Gastroesophageal sphincter (tissue), 4 donors: ENCODE results near the gene ITPR2. TPM values are rescaled to one million over a fixed set of nuclear protein-coding genes. Genes with fewer than 3 reads are reported as not detected.

Source experiments
- ATAC-seq: fragments of 150-250 bp; one replicate; pipeline ENCODE4 v1.9.1; 2016; ENCODE audit warnings: mild to moderate bottlenecking, moderate library complexity
- H3K27ac ChIP-seq, 4 donors: fragments of 200-600 bp; sonication (generic) in 3 of 4; 1 replicate in 3 of 4; 2 replicates in 1 of 4; pipeline ENCODE4 v1.5.1; 2016 to 2019
- H3K27me3 ChIP-seq: fragments of 200-600 bp; sonication (generic); one replicate; pipeline ENCODE4 v1.5.1; 2019
- H3K36me3 ChIP-seq, 2 donors: fragments of 200-600 bp; sonication (generic); one replicate each; pipeline ENCODE4 v1.5.1; 2019; ENCODE audit warnings: control low read depth in 1 of 2
- H3K4me1 ChIP-seq, 3 donors: fragments of 200-600 bp; sonication (generic); 1 replicate in 2 of 3; 2 replicates in 1 of 3; pipeline ENCODE4 v1.5.1; 2016 to 2019; ENCODE audit warnings: control low read depth in 2 of 3
- H3K4me3 ChIP-seq, 2 donors: fragments of 200-600 bp; sonication (generic); one replicate each; pipeline ENCODE4 v1.5.1; 2019; ENCODE audit warnings: mild to moderate bottlenecking in 1 of 2, moderate library complexity in 1 of 2
- H3K9me3 ChIP-seq, 3 donors: fragments of 200-600 bp; sonication (generic); one replicate each; pipeline ENCODE4 v1.5.1; 2017 to 2019; ENCODE audit warnings: control low read depth in 2 of 3
- EP300 ChIP-seq: sonication (generic); formaldehyde crosslinking; IDR thresholded peaks from one replicate; pipeline ENCODE4 v1.6.1; 2017; ENCODE audit warnings: antibody characterized with exemption, mild to moderate bottlenecking
- POLR2A ChIP-seq, 2 donors: fragments of 450-650 bp; IDR thresholded peaks; one replicate each; pipeline ENCODE4 v1.6.1; 2017; ENCODE audit warnings: antibody characterized with exemption in 2 of 2, mild to moderate bottlenecking in 2 of 2, moderate library complexity in 1 of 2
- POLR2AphosphoS5 ChIP-seq: sonication (generic); formaldehyde crosslinking; IDR thresholded peaks from one replicate; pipeline ENCODE4 v1.6.1; 2017; ENCODE audit warnings: antibody characterized with exemption
- WGBS, 2 donors: methylation state at CpG; one replicate each; pipeline ENCODE4 v1.1.5; 2018; ENCODE audit warnings: low coverage in 1 of 2; 5-methylcytosine and 5-hydroxymethylcytosine counted together
- total RNA-seq, 4 donors: library from RNA; depleted of rRNA; stranded (reverse); fragments of >200 nt; gene quantifications; one replicate each; pipeline ENCODE4 v1.1.0, GENCODE V29; 2016
- TF ChIP-seq, protein P1 (sequence below), 4 experiments: fragments of 200-600 bp in 2 of 4; fragments of 450-650 bp in 2 of 4; sonication (generic) in 1 of 4; IDR thresholded peaks; one replicate each; pipeline ENCODE4 v1.5.1; 2017 to 2019; ENCODE audit warnings: antibody characterized with exemption in 4 of 4, mild to moderate bottlenecking in 2 of 4, moderate library complexity in 2 of 4

Gene ITPR2
- total RNA-seq, 4 donors from 2014 or later, result 30.8 to 63.0 (median 44.4) TPM

DNA sequence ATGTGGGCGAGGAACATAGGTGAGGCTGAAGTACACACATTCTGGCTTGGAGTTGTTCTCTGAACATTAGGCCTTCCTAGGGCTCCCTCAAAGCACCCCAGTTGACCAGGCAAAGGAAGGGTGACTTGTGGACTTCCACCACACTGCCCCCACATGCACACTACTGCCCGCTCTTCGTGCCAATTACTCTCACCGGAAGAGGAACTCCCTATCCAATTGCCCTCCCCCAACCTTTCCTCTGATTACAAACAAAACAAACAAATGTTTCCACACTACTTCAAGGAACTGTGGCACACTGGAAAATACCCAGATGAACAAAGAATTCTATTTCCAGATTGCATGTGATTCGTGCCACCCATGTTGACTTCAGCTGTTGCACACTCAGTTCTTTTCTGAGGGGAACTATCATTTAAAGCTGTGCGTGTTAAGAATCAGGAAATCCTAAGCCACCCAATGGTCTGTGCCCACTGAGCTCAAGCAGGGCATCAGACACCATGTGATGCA lies 498.3 kb downstream of the ITPR2 start:
- 81 to 83% methylated on average over 2 to 6 of the region's 6 CpGs for WGBS, 2 donors
- Histone ChIP-seq H3K27me3 (no peaks in the 10 kb centered on the region), H3K4me1 (no peaks in the 10 kb centered on the region), H3K4me3 (no peak overlapping the region), H3K9me3 (no peaks in the 10 kb centered on the region), H3K36me3 (peaks cover 0 to 18% of the 10 kb centered on the region in 2 donors), H3K27ac (no peak overlapping the region)
- no peak for TF ChIP-seq POLR2A (IDR thresholded peaks at IDR 0.05)
- TF ChIP-seq POLR2AphosphoS5, result no peak
- no peak for TF ChIP-seq EP300
- TF ChIP-seq, protein P1, sequence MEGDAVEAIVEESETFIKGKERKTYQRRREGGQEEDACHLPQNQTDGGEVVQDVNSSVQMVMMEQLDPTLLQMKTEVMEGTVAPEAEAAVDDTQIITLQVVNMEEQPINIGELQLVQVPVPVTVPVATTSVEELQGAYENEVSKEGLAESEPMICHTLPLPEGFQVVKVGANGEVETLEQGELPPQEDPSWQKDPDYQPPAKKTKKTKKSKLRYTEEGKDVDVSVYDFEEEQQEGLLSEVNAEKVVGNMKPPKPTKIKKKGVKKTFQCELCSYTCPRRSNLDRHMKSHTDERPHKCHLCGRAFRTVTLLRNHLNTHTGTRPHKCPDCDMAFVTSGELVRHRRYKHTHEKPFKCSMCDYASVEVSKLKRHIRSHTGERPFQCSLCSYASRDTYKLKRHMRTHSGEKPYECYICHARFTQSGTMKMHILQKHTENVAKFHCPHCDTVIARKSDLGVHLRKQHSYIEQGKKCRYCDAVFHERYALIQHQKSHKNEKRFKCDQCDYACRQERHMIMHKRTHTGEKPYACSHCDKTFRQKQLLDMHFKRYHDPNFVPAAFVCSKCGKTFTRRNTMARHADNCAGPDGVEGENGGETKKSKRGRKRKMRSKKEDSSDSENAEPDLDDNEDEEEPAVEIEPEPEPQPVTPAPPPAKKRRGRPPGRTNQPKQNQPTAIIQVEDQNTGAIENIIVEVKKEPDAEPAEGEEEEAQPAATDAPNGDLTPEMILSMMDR (IDR thresholded peaks at IDR 0.05), result no peak
- peak; percentile 80 for ATAC-seq

GRCh38 chr12:26331960-26332359 lies 501.0 kb downstream of the ITPR2 start:
- Histone ChIP-seq H3K27me3 (no peaks in the 10 kb centered on the region), H3K4me1 (no peaks in the 10 kb centered on the region), H3K9me3 (no peaks in the 10 kb centered on the region), H3K27ac (no peak overlapping the region), H3K36me3 (no peaks in the 10 kb centered on the region), H3K4me3 (no peak overlapping the region)
- TF ChIP-seq, protein P1 (IDR thresholded peaks at IDR 0.05), result no peak
- no peak for TF ChIP-seq POLR2A (IDR thresholded peaks at IDR 0.05)
- no peak for TF ChIP-seq EP300
- no peak for TF ChIP-seq POLR2AphosphoS5
- ATAC-seq, result no peak
- 90 to 100% methylated on average over 3 to 4 of the region's 4 CpGs for WGBS, 2 donors

DNA sequence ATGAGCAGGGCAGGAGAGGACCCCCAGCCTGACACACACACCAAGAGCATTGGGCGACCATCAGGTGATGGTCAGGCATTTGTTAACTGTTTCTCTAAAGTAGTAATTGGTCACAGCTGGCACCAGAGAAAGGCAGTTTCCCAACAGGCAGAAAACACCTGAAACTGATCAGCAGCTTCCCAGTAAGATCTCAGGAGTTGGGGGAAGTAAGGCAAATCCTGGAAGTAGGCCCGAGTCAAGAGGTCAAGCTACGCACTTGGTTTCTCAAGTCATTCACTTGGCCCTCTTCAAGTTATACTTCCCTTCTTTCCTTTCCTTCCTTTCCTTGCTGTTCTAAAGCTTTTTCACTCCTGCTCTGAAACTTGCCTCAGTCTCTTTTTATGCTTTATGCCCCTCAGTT lies 501.9 kb downstream of the ITPR2 start:
- Histone ChIP-seq H3K9me3 (no peaks in the 10 kb centered on the region), H3K27me3 (no peaks in the 10 kb centered on the region), H3K36me3 (no peaks in the 10 kb centered on the region), H3K4me1 (no peaks in the 10 kb centered on the region), H3K4me3 (no peak overlapping the region), H3K27ac (no peak overlapping the region)
- ATAC-seq, result no peak
- WGBS, 2 donors, result 66 to 92% methylated on average over 3 of the region's 3 CpGs
- TF ChIP-seq POLR2AphosphoS5 (no peak), EP300 (no peak), POLR2A (IDR thresholded peaks at IDR 0.05) (no peak)
- TF ChIP-seq, protein P1 (IDR thresholded peaks at IDR 0.05), result no peak

DNA sequence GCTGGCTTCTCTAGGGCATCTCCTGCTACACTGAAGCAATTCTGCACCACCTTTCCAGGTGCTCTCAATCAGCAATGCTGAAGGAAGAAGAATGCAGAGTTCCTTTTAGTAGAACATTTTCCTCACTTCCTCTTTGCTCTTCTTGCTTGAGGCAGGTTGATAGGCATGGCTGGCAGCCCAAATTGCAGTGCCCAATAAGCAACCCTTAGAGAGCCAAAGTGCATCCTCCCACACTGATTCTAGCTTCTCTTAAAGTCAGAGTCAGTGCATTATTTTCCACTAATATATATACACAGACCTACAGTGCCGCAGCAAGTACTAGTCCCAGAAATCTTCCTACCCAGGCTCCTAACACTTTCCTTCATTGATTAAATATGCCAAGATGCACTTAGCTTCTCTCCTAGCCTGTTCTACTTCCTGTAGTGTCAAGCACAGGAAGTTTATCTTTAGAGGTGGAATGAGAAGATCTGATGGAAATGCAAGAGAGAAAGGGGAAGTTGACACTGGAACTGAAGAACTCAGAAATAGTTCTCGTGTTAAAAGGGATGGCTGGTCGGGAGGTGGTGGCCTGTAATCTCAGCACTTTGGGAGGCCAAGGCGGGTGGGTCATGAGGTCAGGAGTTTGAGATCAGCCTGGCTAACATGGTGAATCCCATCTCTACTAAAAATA lies 504.9 kb downstream of the ITPR2 start:
- ATAC-seq, result no peak
- no peak overlapping the region for H3K4me3 ChIP-seq
- WGBS, 2 donors, result 75 to 80% methylated on average over 1 to 3 of the region's 4 CpGs
- TF ChIP-seq, protein P1 (IDR thresholded peaks at IDR 0.05), result no peak
- TF ChIP-seq EP300 (no peak), POLR2A (IDR thresholded peaks at IDR 0.05) (no peak), POLR2AphosphoS5 (no peak)
- H3K27me3 ChIP-seq, result no peaks in the 10 kb centered on the region
- no peaks in the 10 kb centered on the region for H3K4me1 ChIP-seq
- no peak overlapping the region for H3K27ac ChIP-seq
- H3K36me3 ChIP-seq, result no peaks in the 10 kb centered on the region
- H3K9me3 ChIP-seq, result no peaks in the 10 kb centered on the region

GRCh38 chr12:26323673-26324072 lies 509.3 kb downstream of the ITPR2 start:
- no peaks in the 10 kb centered on the region for H3K9me3 ChIP-seq

More at GRCh38 chr12:26323673-26324072, 509.3 kb downstream of the ITPR2 start:
- H3K27ac ChIP-seq, result no peak overlapping the region
- ATAC-seq, result no peak
- H3K4me3 ChIP-seq, result no peak overlapping the region
- no peaks in the 10 kb centered on the region for H3K36me3 ChIP-seq
- peaks cover 0 to 2% (median 0%) of the 10 kb centered on the region in 3 donors for H3K4me1 ChIP-seq
- WGBS, 2 donors, result 67 to 72% methylated on average over 2 of the region's 2 CpGs
- no peaks in the 10 kb centered on the region for H3K27me3 ChIP-seq
- TF ChIP-seq EP300, result no peak
- no peak for TF ChIP-seq POLR2A (IDR thresholded peaks at IDR 0.05)
- TF ChIP-seq, protein P1 (IDR thresholded peaks at IDR 0.05), result no peak
- no peak for TF ChIP-seq POLR2AphosphoS5
